Ammon's horn (tissue), 1 donor: ENCODE data around the gene INAFM2.

ENCODE experiments used
- DNase-seq: peaks from one replicate; pipeline ENCODE4 v3.0.0-alpha.2; 2016; ENCODE audit warnings: low spot score

Gene INAFM2

DNA sequence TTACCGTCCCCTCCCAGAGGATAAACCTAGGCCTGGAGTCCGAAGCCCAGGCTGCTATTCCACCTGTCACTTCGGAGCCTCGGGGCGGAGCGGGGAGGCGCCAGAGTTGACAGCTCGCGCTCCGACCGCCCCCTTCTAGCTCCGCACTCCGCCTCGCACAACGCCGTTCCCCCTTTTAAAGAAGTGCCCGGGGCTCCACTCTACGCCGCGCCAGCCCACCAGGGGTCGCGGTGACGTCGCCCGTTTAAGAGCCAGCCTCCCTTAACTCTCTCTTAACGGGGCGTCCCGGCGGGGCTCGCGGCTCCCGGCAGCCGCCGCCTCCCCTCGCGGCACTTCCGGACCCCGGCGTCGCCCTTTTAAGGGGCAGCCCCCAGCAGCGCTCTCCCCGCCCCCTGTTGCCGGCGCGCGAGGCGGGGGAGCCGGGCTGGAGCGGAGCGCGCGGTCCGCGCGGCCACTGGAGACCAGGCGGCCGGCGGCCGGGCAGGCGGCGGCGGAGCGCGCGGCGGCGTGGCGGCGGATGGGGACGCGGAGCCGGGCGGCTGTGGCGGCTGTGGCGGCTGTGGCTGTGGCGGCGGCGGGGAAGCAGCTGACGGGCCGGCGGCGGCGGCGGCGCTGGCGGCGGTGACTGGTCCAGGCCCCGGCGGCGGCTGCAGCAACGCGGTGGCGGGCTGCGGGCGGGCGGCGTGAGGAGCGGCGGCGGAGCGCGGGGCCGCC, at the start of gene INAFM2:
TSS of gene INAFM2 (plus strand) at position 454 of the 714 bp plus-strand sequence. CDS start 364 bp downstream, outside the sequence.
- peak; percentile 91 for DNase-seq

GRCh38 chr15:40274350-40275274, 48.9 kb upstream of the INAFM2 start:
- peak; percentile 87 for DNase-seq

GRCh38 chr15:40275523-40275922, 48.0 kb upstream of the INAFM2 start:
- DNase-seq: no peak

GRCh38 chr15:40275954-40276353, 47.5 kb upstream of the INAFM2 start:
- no peak for DNase-seq

- no peak for DNase-seq
These were observed 46.6 kb upstream of the INAFM2 start for GRCh38 chr15:40276927-40277326.

- peak; percentile 56 for DNase-seq
These were observed 46.0 kb upstream of the INAFM2 start for GRCh38 chr15:40277471-40277870.

GRCh38 chr15:40278026-40278425, 45.5 kb upstream of the INAFM2 start:
- DNase-seq: no peak

DNA sequence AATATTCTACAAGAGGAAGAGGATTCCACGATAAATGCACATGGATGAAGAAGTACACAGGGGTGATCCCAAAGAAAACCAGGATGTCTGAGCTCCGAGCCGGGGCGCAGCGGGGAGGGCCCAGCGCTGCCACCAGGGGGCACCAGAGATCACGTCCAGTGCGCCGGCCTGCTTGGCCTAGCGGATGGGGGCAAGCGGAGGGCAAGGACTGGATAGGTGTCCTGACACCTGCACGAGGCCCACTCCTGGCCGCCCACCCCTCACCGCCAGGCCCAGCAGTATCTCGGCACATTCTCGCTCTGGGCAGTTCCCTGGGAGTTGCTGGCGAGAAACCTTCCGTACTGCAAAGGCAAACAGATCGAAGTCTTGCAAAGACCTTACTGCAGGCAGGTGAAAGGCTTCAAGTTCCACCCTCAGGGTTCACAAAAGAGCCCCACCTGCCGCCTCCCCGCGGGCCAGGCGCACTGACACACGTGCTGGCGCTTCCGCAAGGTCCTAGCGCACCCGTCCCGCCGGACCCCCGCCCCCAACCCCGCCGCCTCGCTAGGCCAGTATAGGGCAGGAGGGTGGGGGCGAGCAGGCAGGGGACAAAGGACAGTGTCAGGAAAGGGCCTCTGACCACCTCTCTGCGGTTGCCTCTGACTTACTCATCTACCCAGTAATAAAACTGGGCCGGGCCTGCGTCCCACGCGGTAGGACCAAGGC, 43.9 kb upstream of the INAFM2 start:
- peak; percentile 76 for DNase-seq

GRCh38 chr15:40280260-40281056, 43.0 kb upstream of the INAFM2 start:
- DNase-seq: no peak

- no peak for DNase-seq
These were observed 42.3 kb upstream of the INAFM2 start for GRCh38 chr15:40281057-40281800.

DNA sequence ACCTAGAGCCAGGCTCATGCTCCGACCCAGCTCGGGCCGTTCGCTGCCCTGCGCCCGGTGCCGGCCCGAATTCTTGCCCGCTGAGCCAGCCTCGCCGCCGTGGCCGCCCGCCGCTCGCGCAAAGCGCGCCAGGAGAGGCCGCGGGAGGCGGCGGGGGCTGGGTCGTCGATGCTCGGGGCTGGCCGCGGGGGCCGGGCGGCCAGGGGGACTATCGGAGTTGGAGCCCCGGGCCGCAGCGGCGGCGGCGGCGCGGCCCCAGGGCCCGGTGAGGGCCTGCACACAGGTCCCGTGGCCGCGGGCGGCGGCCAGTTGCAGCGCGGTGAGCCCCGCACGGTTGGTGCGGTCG, 41.7 kb upstream of the INAFM2 start:
- DNase-seq: no peak

DNA sequence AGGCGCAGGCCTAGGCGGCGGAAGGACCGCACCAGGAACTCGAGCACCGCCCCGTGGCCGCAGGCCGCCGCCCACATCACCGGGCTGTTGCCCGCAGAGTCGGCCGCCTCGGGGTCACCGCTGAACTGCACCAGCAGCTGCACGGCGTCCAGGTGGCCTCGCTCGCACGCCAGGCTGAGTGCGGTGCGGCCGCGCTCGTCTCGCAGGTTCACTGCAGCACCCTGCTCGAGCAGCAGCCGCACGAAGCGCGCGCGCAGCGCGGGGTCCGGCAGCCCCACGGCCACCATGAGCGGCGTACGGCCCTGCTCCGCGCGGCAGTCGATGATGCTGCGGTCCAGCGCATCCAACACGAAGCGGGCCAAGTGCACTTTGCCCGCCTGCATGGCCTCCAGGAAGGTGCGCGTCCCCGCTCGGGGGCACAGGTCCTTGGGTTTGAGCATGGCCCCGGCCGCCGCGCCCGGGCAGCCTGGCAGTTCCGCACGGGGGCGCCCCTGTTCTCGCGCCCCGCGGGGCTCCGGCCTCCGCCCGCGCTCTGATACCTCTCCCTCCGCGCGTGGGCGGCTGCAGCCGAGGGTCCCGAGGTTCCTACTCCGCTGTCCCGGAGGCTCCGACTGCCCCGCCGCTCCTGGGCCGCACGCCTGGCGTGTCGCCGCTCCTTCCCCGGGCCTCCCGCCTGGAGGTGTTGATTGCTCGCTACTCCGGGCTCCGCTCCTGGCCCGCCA, 41.2 kb upstream of the INAFM2 start:
- no peak for DNase-seq

- no peak for DNase-seq
These were observed 40.5 kb upstream of the INAFM2 start, which contains the start of gene ANKRD63 for GRCh38 chr15:40282869-40283614. Gene ANKRD63, minus strand, starts transcription at chr15:40283064. Its CDS starts 478 bp downstream, at chr15:40282586.

GRCh38 chr15:40283615-40284300, 39.7 kb upstream of the INAFM2 start:
- no peak for DNase-seq

GRCh38 chr15:40285151-40285550, 38.3 kb upstream of the INAFM2 start:
- DNase-seq: no peak

GRCh38 chr15:40285554-40286011, 37.9 kb upstream of the INAFM2 start:
- DNase-seq: no peak

GRCh38 chr15:40286061-40286532, 37.4 kb upstream of the INAFM2 start:
- DNase-seq: no peak

DNA sequence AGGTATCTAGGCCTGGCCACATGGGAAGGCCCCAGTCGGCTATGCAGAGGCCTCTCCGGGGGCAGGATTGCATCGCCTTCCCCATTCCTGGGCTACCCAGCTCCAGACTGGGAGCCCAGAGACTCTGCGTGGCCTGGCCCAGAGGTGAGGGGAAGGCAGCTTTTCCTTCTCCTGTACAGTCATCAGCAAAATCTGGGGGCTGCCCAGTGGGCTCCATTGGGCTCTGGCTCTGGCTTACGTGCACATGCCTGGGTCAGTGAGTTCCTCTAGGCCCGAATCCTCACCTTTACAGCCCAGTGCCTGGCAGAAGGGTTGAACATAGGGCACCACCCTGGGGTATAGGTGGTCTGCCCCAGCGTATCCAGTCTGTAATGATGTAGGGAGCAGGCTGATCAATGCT, 36.7 kb upstream of the INAFM2 start:
- no peak for DNase-seq

GRCh38 chr15:40287505-40287904, 36.0 kb upstream of the INAFM2 start:
- DNase-seq: no peak
